ENCODE data around the gene SREBF1.

Gene SREBF1

GRCh38 chr17:17797119-17797809, 39.5 kb downstream of the SREBF1 start:
- no peak for TF ChIP-seq CTCF (IDR thresholded peaks at IDR 0.05; ENCODE audit: poor library complexity, severe bottlenecking)
- peaks cover 66% of the 10 kb centered on the region for H3K36me3 ChIP-seq (ENCODE audit: low read depth)

GRCh38 chr17:17796787-17797061, 40.1 kb downstream of the SREBF1 start:
- no peak overlapping the region for H3K4me3 ChIP-seq (ENCODE audit: severe bottlenecking)
- peaks cover 60% of the 10 kb centered on the region for H3K36me3 ChIP-seq (ENCODE audit: low read depth)
- no peaks in the 10 kb centered on the region for H3K27me3 ChIP-seq (ENCODE audit: insufficient read depth, poor library complexity, severe bottlenecking)
- H3K27ac ChIP-seq (ENCODE audit: poor library complexity, severe bottlenecking), result no peak overlapping the region
- no peak for ATAC-seq (ENCODE audit: low read depth)
- H3K9me3 ChIP-seq (ENCODE audit: severe bottlenecking), result no peaks in the 10 kb centered on the region
- no peak for DNase-seq (ENCODE audit: low spot score)
- no peak for TF ChIP-seq CTCF (IDR thresholded peaks at IDR 0.05; ENCODE audit: poor library complexity, severe bottlenecking)
- H3K4me1 ChIP-seq (ENCODE audit: insufficient read depth, poor library complexity, severe bottlenecking), result no peaks in the 10 kb centered on the region

More at GRCh38 chr17:17797119-17797809, 39.5 kb downstream of the SREBF1 start:
- ATAC-seq (ENCODE audit: low read depth), result no peak
- Histone ChIP-seq H3K9me3 (ENCODE audit: severe bottlenecking) (no peaks in the 10 kb centered on the region), H3K27me3 (ENCODE audit: insufficient read depth, poor library complexity, severe bottlenecking) (no peaks in the 10 kb centered on the region), H3K4me1 (ENCODE audit: insufficient read depth, poor library complexity, severe bottlenecking) (no peaks in the 10 kb centered on the region), H3K4me3 (ENCODE audit: severe bottlenecking) (no peak overlapping the region), H3K27ac (ENCODE audit: poor library complexity, severe bottlenecking) (no peak overlapping the region)
- no peak for DNase-seq (ENCODE audit: low spot score)

- Histone ChIP-seq H3K27me3 (ENCODE audit: insufficient read depth, poor library complexity, severe bottlenecking) (no peaks in the 10 kb centered on the region), H3K4me1 (ENCODE audit: insufficient read depth, poor library complexity, severe bottlenecking) (no peaks in the 10 kb centered on the region), H3K9me3 (ENCODE audit: severe bottlenecking) (no peaks in the 10 kb centered on the region), H3K27ac (ENCODE audit: poor library complexity, severe bottlenecking) (no peak overlapping the region), H3K4me3 (ENCODE audit: severe bottlenecking) (no peak overlapping the region), H3K36me3 (ENCODE audit: low read depth) (peaks cover 57% of the 10 kb centered on the region)
- ATAC-seq (ENCODE audit: low read depth) (no peak), DNase-seq (ENCODE audit: low spot score) (no peak)
- TF ChIP-seq CTCF (IDR thresholded peaks at IDR 0.05; ENCODE audit: poor library complexity, severe bottlenecking), result no peak
Observed at GRCh38 chr17:17795946-17796786, 40.6 kb downstream of the SREBF1 start.

- Histone ChIP-seq H3K9me3 (ENCODE audit: severe bottlenecking) (no peaks in the 10 kb centered on the region), H3K27ac (ENCODE audit: poor library complexity, severe bottlenecking) (no peak overlapping the region), H3K4me3 (ENCODE audit: severe bottlenecking) (no peak overlapping the region), H3K4me1 (ENCODE audit: insufficient read depth, poor library complexity, severe bottlenecking) (no peaks in the 10 kb centered on the region), H3K36me3 (ENCODE audit: low read depth) (peaks cover 57% of the 10 kb centered on the region), H3K27me3 (ENCODE audit: insufficient read depth, poor library complexity, severe bottlenecking) (no peaks in the 10 kb centered on the region)
- ATAC-seq (ENCODE audit: low read depth) (no peak), DNase-seq (ENCODE audit: low spot score) (no peak)
- no peak for TF ChIP-seq CTCF (IDR thresholded peaks at IDR 0.05; ENCODE audit: poor library complexity, severe bottlenecking)
Observed at GRCh38 chr17:17795296-17795695, 41.5 kb downstream of the SREBF1 start.

GRCh38 chr17:17794382-17794781, 42.4 kb downstream of the SREBF1 start:
- no peaks in the 10 kb centered on the region for H3K27me3 ChIP-seq (ENCODE audit: insufficient read depth, poor library complexity, severe bottlenecking)
- no peak for DNase-seq (ENCODE audit: low spot score)
- H3K4me3 ChIP-seq (ENCODE audit: severe bottlenecking), result no peak overlapping the region
- H3K27ac ChIP-seq (ENCODE audit: poor library complexity, severe bottlenecking), result no peak overlapping the region
- no peak for ATAC-seq (ENCODE audit: low read depth)
- peaks cover 57% of the 10 kb centered on the region for H3K36me3 ChIP-seq (ENCODE audit: low read depth)
- no peaks in the 10 kb centered on the region for H3K4me1 ChIP-seq (ENCODE audit: insufficient read depth, poor library complexity, severe bottlenecking)
- H3K9me3 ChIP-seq (ENCODE audit: severe bottlenecking), result no peaks in the 10 kb centered on the region
- TF ChIP-seq CTCF (IDR thresholded peaks at IDR 0.05; ENCODE audit: poor library complexity, severe bottlenecking), result no peak

Measured in RWPE2 (cell line).